HCT116 (cell line): ENCODE data around the gene PA2G4.

Source experiments
- CBX3 ChIP-seq: IDR thresholded peaks from 2 replicates; pipeline ENCODE4 v1.6.1; 2012; ENCODE audit warnings: low read depth
- CTCF ChIP-seq, 3 experiments: fragments of 200-600 bp in 1 of 3; sonication (generic) in 1 of 3; IDR thresholded peaks in 2 of 3; conservative IDR thresholded peaks in 1 of 3; 2 replicates each; pipeline ENCODE4 v1.5.1; 2012 to 2017; ENCODE audit warnings: low read depth in 2 of 3, low read length in 2 of 3, antibody characterized with exemption in 1 of 3, borderline replicate concordance in 1 of 3, control low read depth in 1 of 3, mild to moderate bottlenecking in 1 of 3, mixed read lengths in 1 of 3, mixed run types in 1 of 3, moderate library complexity in 1 of 3; ENCODE audit not compliant: insufficient read depth in 1 of 3
- EGR1 ChIP-seq: IDR thresholded peaks from 2 replicates; pipeline ENCODE4 v1.6.1; 2012; ENCODE audit warnings: low read depth
- EZH2 ChIP-seq: fragments of 200-600 bp; sonication (generic); IDR thresholded peaks from 2 replicates; pipeline ENCODE4 v1.6.1; 2017; ENCODE audit warnings: antibody characterized with exemption, mixed run types
- POLR2A ChIP-seq: IDR thresholded peaks from 2 replicates; pipeline ENCODE4 v1.7.0; 2011; ENCODE audit warnings: borderline replicate concordance; ENCODE audit not compliant: insufficient read depth, insufficient read length; ENCODE audit errors: extremely low read depth
- POLR2AphosphoS5 ChIP-seq: IDR thresholded peaks from 2 replicates; pipeline ENCODE4 v1.6.1; 2011; ENCODE audit warnings: mild to moderate bottlenecking, low read depth, low read length, moderate library complexity
- REST ChIP-seq: IDR thresholded peaks from 2 replicates; pipeline ENCODE4 v1.6.1; 2012; ENCODE audit warnings: low read depth
- SIN3A ChIP-seq: IDR thresholded peaks from 2 replicates; pipeline ENCODE4 v1.6.1; 2012; ENCODE audit warnings: low read depth
- ZBTB33 ChIP-seq: IDR thresholded peaks from 2 replicates; pipeline ENCODE4 v1.6.1; 2011; ENCODE audit warnings: mild to moderate bottlenecking, low read length, moderate library complexity; ENCODE audit not compliant: insufficient replicate concordance; ENCODE audit errors: extremely low read depth
- ZNF274 ChIP-seq: fragments of 200-500 bp; sonication (Bioruptor generic); IDR thresholded peaks from 2 replicates; pipeline ENCODE4 v1.6.1; 2014; ENCODE audit warnings: mild to moderate bottlenecking, low read depth, low read length, inconsistent platforms

GRCh38 chr12:56082382-56082781 is 22.0 kb upstream of the PA2G4 start:
- TF ChIP-seq CTCF (IDR thresholded peaks at IDR 0.05 in 2 of 3, conservative IDR thresholded peaks at IDR 0.05 in 1 of 3; ENCODE audit: borderline replicate concordance in 1 of 3, insufficient read depth in 1 of 3, low read depth in 2 of 3, low read length in 2 of 3) (no peak), POLR2A (no peak), CBX3 (no peak), REST (no peak), EGR1 (no peak), EZH2 (no peak), SIN3A (no peak), ZBTB33 (no peak), POLR2AphosphoS5 (no peak), ZNF274 (no peak)
